Pulmonary artery endothelial cell (primary cell): Measurements from ENCODE around the gene CADM1. TPM values are rescaled to one million over a fixed set of nuclear protein-coding genes. Genes with fewer than 3 reads are reported as not detected.

Source experiments
- DNase-seq: peaks from one replicate; pipeline ENCODE4 v3.0.0-alpha.2; 2011; ENCODE audit warnings: low read depth, low spot score
- total RNA-seq: library from RNA; depleted of rRNA; stranded (reverse); fragments of >200 nt; gene quantifications from 2 replicates; pipeline ENCODE4 v1.2.3, GENCODE V29; 2014

The CADM1 gene
- total RNA-seq, 1 donor from 2014 or later: 2.8 TPM

GRCh38 chr11:115322553-115323203, 181.5 kb downstream of the CADM1 start:
- no peak for DNase-seq

GRCh38 chr11:115321605-115322289, 182.5 kb downstream of the CADM1 start:
- DNase-seq: no peak

GRCh38 chr11:115317277-115318185, 186.7 kb downstream of the CADM1 start:
- DNase-seq: no peak

- no peak for DNase-seq
Measured at GRCh38 chr11:115316696-115317095, 187.5 kb downstream of the CADM1 start.

GRCh38 chr11:115314330-115314920, 189.8 kb downstream of the CADM1 start:
- DNase-seq: no peak

GRCh38 chr11:115313224-115313838, 190.9 kb downstream of the CADM1 start:
- no peak for DNase-seq

- no peak for DNase-seq
Measured at GRCh38 chr11:115311949-115312348, 192.3 kb downstream of the CADM1 start.

- no peak for DNase-seq
Measured at GRCh38 chr11:115306689-115307088, 197.5 kb downstream of the CADM1 start.

- DNase-seq: no peak
Measured at GRCh38 chr11:115304774-115305472, 199.3 kb downstream of the CADM1 start.

- DNase-seq: no peak
Measured at GRCh38 chr11:115303929-115304531, 200.2 kb downstream of the CADM1 start.

GRCh38 chr11:115302946-115303703, 201.1 kb downstream of the CADM1 start:
- DNase-seq: no peak

- DNase-seq: no peak
Measured at GRCh38 chr11:115300660-115301428, 203.4 kb downstream of the CADM1 start.

GRCh38 chr11:115298300-115299012, 205.8 kb downstream of the CADM1 start:
- DNase-seq: no peak

GRCh38 chr11:115297330-115297729, 206.9 kb downstream of the CADM1 start:
- DNase-seq: no peak

GRCh38 chr11:115291325-115291724, 212.9 kb downstream of the CADM1 start:
- DNase-seq: no peak

- DNase-seq: peak; percentile 32
Measured at GRCh38 chr11:115290893-115291292, 213.3 kb downstream of the CADM1 start.

GRCh38 chr11:115290479-115290878, 213.7 kb downstream of the CADM1 start:
- DNase-seq: no peak

- no peak for DNase-seq
Measured at GRCh38 chr11:115287266-115287665, 216.9 kb downstream of the CADM1 start.
